GM18499 (cell line): Measurements from ENCODE around the gene NHLH1.
A peak's percentile ranks its signal among the peaks of the same experiment; 100 is the strongest.

Experiments used
- ATAC-seq: cut with Tn5 transposase; IDR thresholded peaks from one replicate; pipeline ENCODE4 v1.9.1; 2021; ENCODE audit warnings: moderate number of reproducible peaks; ENCODE audit not compliant: insufficient read depth, unreplicated experiment

The NHLH1 gene

DNA sequence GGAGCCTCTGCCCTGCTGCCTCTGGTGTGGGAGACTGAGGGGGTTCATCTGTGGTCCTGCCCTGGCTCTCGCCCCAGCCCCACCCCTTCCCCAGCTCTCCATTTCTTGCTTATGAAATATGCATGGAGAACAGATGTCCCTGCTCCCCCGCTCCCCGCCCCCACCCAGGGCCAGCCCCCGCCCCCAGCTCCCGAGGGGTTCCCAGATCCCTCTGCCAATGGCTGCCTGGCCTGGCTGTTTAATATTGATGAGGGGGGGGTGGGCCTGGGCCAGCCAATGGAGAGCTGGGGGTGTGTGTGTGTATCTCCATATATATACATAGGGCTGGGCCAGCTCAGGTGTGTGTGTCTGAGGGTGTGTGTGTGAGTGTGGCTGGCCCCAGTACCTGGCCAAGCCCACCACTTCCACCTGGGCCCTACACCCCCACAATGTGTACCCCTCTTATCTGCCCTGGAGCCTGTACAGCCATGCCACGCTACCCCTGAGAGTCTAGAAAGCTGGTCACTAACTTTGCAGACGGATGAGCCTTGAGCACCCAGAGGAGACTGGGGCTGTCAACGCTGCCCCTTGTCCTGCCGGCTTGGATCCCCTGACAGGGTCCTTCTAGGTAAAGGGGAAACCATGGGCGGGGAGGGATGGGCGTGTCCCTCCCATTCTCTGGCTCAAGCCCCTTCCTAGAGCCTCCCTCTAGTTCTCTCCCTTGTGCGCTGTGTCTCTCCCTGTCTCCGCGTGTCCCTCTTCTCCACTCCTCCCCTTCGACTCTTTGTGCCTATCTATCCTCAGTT lies at the start of gene NHLH1:
TSS of gene NHLH1 (plus strand) at position 341 of the 785 bp plus-strand sequence. CDS start 3,661 bp downstream, outside the sequence.
- ATAC-seq = no peak

DNA sequence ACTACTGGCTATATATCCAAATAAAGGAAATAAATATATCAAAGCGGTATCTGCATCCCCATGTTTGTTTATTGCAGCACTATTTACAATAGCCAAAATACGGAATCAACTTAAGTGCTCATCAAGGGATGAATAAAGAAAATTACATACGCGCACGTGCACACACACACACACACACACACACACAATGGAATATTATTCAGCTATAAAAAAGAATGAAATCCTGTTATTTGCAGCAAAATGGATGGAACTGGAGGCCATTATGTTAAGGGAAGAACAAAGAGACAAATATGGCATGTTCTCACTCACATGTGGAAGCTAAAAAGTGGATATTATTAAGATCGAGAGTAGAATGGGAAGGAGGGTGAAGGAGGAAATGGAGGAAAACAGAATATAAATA lies 44.0 kb upstream of the NHLH1 start:
- ATAC-seq = no peak

DNA sequence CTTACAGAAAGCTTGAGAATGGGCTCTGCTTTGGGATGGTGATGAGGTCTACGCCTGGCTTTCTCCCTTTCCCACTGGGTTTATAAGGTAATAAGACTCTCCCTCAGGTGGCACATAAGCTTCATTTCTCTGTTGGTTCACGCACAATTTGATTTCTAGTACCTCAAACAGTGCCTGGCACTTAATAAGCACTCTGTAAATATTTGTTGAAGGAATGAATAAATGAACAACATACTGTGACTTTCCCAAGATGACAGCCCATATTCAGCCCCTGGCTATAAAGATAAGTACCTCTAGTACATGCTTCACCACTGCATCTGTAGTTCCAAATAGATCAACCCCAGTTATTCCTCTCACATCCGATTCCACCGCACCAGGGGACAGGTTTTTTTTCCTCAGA lies 41.6 kb upstream of the NHLH1 start:
- ATAC-seq = no peak

DNA sequence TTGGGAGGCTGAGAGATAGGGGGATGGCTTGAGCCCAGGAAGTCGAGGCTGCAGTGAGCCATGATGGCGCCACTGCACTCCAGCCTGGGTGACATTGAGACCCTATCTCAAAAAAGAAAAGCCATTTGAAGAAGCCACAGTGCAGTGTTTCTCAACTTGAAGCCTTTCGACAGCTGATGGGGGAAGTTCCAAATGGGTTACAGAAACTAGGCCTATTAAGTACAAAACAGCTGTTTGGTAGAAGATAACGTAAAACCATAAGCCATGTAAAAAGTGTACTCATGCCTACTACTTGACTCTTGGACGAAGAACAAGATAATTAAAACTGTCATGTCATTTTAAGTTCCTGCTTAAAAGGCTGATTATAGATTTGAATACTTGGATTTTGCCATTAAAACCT lies 40.5 kb upstream of the NHLH1 start:
- ATAC-seq = no peak

DNA sequence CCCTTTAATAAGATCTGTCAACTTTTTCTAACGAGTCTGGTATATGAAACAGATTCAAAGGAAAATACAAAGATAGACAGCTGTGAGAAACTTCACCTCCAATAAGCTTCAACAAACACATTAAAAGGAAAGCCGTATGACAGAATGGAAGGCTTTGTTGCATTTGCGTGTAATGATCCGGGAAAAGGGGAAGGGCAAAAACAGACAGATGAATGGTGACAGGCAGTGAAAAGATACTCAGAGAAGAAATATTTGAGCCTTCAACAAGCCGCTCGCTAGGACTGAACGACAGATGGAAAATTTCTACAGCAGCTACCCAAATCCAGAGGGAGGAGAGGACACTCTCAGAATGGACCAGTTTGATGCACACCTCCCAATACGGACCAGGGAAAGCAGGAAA lies 38.7 kb upstream of the NHLH1 start:
- ATAC-seq = no peak

DNA sequence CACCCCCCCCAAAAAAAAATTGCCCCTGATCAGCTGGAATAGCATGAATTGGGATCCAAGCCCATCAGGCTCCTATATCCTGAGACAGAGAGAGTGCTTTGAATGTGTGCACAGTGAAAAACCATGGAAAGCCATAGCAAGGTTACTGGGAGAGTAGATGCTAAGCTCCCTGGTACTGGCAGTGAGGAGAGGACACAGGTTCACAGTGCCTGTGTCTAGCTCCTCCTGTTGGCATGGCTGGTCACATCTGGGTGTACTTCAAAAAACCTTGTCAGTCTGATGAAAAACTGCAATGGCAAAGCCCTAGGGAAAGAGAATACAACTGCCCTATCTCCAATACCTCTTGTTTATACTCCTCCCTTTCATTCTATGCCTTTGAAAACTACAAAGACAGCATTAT lies 36.8 kb upstream of the NHLH1 start:
- no peak for ATAC-seq

DNA sequence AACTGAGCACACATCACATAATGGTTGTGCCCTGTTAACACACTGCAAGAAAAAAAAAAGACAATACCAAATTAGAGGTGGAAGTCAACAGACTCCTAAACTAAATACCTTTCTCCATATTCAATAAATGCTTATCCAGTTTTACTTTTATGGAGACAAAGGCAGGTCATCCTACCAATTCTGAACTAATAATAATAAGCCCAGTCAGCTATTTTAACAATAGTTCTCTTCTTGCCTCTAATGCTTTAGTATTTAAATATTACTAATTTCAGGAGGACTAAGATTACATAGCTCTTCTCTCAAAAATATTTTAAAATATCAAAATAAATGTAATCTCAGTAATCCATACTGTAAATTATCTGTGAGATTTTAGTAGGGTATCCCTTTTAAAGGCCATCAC lies 34.4 kb upstream of the NHLH1 start:
- no peak for ATAC-seq

DNA sequence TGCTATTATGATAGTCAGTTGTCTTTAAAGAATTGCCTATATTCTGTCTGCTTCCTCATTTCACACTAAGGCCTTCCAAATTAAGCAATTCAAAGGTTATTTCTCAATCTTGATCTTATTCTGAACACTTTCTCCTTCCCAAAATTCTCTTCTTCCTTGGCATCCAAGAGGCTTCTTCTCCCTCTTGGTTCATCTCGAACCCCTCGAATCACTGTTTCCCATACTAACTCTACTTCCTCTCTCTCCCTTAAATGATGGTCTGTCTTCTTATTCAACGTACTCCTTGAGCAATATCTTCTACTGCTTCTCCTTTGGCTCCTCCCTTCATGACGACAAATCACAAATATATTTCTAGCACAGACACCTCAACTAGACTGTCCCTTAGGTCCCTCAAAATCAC lies 28.3 kb upstream of the NHLH1 start:
- no peak for ATAC-seq

DNA sequence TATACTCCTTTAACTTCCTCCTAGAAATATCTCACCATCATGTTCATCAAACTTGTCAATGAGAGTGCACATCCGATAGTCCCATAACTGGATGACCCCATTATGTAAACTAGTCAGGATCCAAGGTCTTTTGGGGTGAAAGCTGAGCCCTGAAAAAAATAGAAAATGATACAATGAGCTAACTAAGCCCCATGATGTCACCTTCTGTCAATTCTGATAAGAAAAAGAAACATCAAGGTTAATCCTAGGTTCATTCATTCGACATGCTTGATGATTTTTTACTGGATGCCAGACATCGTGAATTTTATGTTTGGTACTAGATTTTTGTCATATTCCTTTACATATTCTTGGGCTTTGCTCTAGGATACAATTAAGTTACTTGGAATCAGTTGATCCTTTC lies 26.7 kb upstream of the NHLH1 start:
- ATAC-seq = no peak

DNA sequence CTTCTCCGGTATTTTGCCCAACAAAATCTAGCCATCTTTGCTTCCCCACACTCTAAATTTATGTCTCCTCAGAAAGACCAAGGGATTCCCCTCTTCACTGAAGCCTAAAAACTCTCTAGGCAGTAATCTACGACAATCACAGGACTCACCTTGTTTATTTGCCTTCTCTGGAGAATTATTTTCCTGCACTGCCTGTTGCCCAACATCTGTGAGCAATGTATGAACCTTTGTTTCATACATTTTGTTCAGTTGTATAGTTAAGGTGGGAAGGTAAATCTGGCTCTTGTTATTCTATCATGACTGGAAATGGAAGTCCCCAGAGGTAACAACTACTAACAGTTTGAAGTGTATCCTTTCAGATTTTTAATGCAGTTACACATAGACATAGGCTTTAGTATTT lies 26.0 kb upstream of the NHLH1 start:
- ATAC-seq = no peak

DNA sequence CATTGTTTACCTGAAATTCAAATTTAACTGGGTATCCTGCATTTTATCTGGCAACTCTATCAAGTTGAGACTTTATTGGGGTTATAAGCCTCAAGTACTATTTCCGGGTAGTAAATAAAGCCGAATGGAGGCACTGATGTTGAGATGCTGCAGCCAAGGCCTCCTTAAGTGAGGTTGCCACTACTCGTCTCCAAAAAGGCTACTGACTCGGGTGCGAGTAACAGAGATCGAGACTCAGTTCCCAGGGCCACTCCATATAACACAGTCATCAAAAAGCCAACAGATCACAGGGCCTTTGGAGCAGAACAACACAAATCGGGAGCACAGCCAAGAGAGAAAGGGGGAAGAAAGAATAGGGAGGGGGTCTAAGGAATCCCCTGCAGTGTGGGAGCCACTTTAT lies 24.3 kb upstream of the NHLH1 start:
- ATAC-seq = no peak

DNA sequence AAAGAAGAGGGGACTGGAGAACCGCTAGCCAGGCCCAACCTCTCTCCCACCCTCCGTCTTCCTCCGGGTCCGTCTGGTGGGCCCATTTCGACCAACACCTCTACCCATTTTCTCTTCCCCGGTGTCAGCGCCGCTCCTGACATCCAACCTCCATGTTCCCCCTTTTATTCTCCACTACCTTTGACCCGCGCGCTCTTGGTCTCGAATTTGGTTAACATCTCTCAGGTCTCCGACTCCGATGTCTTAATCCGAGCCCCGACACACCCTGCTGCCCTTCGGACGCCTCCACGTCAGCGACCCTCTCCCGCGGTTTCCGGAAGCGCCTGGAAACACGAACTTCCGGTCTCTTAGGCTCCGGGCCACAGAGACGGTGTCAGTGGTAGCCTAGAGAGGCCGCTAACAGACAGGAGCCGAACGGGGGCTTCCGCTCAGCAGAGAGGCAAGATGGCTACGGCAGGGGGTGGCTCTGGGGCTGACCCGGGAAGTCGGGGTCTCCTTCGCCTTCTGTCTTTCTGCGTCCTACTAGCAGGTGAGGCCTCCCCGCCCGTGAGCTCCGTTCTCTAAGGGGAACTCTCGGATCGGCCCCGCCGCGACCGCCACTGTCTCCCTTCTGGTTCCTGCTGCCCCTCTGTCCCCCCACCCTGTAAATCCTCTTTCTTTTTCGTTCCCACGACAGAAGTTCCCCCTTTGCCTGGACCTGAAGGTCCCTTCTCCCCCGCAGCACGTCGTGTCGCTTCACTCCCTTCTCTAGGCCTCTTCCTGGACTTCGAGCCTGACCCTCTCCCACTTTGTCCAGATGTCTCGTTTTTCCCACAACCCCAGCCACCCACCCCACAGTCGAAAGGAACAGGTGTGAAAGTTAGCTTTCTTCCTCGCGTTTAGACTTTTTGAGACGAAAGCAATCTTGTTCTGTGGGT lies 23.7 kb upstream of the NHLH1 start, which contains the start of the genes COPA and NCSTN:
TSS of gene COPA (minus strand) at position 298 of the 917 bp plus-strand sequence. CDS start at position 218, 80 bp downstream.
TSS of gene NCSTN (plus strand) at position 431 of the 917 bp plus-strand sequence. CDS start at position 445, 14 bp downstream.
- ATAC-seq = peak; percentile 60

DNA sequence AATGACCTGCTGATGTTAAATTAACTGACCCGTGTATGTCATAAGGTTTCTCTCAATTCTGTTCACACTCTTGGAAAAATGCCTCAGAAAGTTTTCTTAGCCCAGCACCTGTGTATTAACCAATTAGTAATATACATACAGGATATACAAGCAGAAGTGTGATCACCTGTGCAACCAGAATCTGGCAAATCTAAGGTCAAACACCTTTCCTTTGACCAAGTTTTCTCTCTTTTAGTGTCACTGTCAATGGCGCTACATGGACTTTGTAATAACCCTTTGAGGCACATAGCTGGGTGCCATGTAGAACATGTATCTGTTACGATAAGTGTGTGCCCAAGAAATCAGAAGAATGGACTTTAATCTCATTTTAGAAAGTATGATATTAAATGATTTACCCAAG lies 22.6 kb upstream of the NHLH1 start:
- no peak for ATAC-seq

DNA sequence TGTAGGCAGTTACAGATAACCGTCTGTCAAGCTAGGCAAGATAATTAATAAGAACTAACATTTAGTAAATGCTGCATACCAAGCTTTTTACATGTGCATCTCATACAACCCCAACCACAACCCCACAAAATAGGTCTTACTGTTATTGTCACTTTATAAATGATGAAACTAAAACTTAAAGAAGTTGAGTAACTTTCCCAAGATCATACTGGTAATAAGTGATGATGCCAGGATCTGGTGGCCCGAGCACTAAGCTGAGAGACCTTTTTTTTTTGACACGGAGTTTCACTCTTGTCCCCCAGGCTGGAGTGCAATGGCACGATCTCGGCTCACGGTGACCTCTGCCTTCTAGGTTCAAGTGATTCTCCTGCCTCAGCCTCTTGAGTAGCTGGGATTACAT lies 21.9 kb upstream of the NHLH1 start:
- ATAC-seq = no peak

DNA sequence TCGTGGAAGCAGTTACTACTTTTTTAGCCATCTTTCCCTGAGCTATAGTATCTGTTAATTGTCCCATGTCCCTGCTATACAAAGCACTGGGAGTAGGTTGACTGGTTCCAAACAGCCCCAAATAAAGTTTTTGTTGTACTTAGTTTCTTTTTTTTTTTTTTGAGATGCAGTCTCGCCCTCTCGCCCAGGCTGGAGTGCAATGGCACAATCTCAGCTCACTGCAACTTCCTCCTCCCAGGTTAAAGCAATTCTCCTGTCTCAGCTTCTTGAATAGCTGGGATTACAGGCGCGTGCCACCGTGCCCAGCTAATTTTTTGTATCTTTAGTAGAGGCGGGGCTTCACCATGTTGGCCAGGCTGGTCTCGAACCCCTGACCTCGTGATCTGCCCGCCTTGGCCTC lies 20.4 kb upstream of the NHLH1 start:
- no peak for ATAC-seq

DNA sequence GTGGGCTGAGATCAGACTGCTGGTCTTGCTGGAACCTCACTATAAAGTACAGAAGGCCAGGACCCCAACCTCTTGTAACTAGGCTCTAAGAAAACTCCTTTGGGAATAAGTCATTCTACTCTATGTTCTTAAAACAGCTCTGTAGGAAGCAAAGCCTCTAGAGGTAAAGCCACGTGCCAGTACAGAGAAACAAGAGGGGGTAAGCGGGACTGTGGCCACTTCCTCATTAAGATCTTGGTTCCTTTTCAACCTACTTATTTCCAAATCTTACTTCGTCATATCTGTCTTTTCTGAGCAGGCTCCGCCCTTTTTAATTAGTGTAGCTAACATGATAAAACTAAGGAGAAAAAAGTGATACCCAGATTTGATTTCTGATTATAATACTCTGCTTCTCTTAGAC lies 19.9 kb upstream of the NHLH1 start:
- ATAC-seq = no peak

DNA sequence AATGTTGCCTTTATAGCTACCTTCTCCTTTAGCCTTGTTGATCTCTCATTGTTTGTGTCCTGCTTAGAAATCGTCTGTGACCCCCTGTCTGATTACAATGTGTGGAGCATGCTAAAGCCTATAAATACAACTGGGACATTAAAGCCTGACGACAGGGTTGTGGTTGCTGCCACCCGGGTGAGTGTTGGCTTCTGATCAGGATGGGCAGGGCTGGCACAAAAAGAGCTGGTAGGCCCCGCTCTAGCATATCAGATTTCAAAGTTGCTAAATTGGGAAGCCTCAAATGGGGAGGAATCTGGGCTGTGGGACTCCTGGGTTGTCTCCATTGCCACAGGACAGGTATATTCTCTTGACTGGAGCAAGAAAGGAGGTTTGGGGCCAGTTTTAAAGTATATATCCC lies 15.2 kb upstream of the NHLH1 start:
- no peak for ATAC-seq

DNA sequence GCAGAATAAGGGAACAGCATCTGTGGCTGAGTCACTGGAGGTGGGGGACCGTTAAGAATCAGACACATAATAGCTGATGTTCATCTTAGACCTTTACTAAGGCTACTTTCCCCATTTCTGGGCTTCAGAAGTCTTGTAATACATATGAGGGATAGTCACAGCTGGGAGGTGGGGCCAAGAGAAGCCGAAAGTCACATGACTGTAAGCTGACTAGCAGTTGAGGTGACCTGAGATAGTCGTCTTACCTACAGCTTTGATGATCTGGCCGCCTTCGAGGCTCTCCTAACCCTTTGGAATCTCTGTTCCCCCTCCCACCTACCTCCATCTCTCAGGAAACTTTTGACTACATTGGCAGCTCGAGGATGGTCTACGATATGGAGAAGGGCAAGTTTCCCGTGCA lies 14.3 kb upstream of the NHLH1 start:
- no peak for ATAC-seq

DNA sequence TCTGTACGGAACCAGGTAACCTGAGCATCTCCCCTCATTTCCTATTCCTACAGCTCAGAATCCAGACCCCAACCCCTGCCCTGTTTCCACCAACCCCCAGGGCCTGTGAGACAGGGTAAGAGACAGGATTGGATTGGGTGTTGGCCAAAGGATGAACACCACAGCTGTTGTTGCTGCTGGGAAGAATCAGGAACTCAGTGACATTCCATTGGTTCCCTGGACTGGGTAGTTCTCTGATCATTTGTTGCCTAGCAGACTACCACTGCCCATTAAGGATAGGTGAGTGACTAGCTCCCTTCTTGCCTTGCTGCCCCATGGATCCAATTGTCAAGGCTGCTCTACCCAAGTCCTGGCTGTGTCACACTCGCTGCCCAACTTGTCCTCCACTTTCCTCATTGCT lies 13.6 kb upstream of the NHLH1 start:
- no peak for ATAC-seq

DNA sequence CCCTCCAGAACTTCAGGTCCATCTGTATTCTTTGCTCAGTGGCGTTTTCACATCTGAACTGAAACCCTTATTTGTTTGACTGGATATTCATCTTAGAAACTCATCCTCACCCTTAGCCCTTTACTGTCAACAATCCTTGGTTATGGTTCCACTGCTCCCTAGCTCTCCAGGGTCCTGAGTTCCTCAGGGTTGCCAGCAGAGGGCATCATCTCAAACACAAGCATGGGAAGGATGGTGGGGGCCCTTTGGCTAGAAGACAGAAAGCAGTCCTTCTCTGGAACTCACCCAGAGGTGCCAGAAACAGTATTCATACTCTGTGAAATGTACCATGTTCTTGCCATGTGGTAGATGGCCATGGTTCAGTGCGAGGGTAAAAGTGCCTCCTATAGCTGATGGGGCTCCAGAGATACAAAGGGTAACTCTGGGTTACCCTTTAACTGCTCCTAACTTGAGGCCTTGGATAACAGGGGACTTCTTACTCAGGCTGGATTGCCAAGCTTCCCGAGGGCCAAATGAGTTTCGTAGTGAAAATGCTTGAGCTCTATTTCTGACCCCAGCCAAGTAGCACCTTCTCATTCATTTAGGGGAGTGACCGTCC lies 12.4 kb upstream of the NHLH1 start:
- no peak for ATAC-seq
